ENCODE results near the gene CACNA1G.

Gene CACNA1G

DNA sequence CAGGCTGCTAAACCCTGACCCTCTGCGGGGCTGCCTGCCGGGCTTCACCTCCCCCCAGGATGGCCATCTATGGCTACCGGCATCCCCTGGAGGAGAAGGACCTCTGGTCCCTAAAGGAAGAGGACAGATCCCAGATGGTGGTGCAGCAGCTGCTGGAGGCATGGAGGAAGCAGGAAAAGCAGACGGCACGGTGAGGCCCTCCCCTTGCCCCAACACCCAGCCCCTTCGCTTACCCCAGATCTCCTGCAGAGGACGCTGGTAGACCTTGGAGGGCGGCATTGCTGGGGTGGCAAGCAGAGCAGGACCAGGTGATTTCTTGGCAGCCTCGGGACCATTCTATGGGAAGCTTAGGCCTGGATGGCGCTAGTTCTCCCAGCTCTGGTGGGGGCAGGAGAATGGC is 98.7 kb downstream of the CACNA1G start:
- DNase-seq, result no peak

DNA sequence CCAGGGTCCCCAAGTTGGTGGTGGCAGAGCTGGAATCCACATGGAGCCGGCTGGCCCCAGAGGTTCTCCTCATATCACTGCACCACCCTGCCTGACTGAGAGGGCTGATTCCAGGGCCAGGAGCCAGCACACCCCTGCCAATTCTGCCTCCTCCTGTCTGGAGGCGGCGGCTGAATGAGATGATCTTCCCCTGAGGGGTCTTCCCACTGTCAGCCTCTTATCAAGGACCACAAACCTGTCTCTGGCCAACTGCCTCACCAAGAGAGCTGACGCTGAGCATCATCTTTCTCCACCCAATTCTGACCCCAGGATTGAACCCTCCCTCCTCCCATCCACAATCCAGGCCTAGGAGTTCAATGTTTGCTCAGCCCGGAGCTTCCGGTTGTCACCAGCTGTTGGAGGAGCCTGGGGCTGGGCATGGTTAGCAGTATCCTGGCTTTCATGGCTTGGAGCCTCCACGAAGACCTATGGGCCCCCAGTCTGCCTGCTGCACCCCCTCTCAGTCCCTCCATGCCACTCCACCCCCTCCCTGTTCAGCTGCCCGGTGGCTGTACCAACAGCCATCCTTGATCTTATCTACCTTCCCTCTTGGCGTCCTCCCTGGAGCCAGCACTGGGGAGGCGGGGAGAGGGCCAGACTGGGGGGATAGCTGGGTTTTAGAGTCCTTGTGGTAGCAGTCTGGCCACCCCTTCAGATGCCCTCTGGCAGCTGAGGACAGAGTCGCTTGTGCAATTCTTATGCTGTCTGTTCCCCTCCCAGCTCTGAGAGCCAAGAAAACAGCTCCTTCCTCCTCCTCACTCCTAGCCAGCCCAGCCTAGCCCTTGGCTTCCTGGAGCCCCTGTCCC is 99.7 kb downstream of the CACNA1G start:
- DNase-seq, result no peak

DNA sequence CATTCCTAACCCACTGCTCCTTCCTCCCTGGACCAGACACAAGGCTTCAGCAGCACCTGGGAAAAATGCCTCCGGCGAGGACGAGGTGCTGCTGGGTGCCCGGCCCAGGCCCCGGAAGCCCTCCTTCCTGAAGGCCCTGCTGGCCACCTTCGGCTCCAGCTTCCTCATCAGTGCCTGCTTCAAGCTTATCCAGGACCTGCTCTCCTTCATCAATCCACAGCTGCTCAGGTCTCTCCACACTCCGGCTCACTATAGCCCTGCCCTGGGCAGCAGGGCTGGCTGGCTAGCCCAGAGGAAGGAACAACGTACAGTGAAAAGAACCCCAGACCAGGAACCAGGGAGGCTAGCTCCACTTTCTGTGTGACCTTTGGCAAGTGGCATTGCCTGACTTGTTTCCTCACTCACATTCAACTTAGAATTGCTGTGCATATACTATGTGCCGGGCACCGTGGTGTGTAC is 100.4 kb downstream of the CACNA1G start:
- DNase-seq, result no peak

DNA sequence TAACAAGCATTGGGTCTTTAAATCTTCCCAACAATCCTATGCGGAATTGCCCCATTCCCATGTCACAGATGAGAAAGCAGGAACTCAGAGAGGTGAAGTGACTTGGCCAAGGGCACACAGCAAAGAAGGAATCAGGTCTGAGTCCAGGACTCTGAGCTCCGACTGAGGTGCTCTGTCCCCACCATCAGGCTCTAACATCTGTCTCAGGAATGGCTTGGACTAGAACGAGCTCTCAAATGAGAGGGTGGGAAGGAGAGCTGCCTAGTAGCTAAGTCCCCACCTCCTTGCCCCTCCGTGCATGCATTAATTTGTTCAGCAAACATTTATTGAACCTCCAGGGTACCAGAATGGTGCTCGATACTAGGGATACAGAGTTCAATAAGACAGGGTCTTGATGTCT is 100.8 kb downstream of the CACNA1G start:
- no peak for DNase-seq

DNA sequence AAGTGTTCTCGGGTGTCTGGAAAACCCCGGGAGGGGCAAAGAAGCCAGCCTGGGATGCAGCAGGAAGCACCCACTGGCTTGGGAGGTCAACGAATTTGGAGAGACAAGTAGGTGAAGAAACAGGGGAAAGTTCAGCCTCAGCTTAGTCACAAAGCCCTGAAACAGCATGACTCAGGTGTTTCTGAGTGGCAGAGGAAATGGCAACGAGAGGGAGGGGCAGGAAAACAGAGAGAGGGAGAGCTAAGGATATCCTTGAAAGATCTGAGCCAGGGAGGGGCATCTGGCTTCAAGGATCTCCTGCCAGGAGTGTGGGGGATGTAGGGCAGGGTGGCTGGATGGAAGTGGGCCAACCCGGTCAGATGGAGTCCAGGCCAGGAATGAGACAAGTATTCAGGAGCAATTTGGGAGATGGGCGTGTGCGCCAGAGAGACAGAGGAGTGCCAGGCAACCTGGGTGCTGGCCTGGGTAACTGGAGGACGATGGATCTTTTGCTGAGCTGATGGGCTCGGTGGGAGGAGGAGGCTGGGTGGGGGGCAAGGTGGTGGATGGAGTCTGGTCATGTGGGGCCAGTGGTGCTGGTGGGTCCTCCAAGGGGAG is 101.4 kb downstream of the CACNA1G start:
- DNase-seq, result peak; percentile 70

DNA sequence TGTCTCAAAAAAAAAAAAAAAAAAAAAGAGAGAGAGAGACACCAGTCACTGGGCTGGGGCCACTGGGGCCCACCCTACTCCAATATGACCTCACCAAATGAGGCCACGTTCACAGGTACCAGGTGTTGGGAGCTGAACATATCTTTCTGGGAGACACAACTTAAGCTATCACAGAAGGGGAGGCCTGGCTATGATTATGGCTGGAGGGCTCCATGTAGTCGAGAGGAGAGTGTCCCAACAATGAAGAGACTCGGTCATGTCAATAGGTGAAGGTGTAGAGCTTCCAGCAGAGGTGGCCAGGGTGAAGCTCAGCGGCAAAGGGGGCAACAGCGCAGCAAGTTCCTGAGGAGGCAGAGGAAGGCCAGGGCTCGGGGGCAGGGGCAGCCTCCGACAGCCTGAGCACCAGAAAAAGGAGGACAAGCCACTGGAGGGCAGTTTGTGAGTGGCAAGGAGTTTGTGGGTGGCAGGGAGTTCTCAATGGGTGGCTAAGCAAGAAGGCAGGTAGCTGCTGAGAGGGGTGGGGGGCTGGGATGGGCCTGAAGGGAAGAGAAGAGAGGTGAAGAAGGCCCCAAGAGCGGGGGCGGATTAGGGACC is 102.2 kb downstream of the CACNA1G start:
- no peak for DNase-seq

DNA sequence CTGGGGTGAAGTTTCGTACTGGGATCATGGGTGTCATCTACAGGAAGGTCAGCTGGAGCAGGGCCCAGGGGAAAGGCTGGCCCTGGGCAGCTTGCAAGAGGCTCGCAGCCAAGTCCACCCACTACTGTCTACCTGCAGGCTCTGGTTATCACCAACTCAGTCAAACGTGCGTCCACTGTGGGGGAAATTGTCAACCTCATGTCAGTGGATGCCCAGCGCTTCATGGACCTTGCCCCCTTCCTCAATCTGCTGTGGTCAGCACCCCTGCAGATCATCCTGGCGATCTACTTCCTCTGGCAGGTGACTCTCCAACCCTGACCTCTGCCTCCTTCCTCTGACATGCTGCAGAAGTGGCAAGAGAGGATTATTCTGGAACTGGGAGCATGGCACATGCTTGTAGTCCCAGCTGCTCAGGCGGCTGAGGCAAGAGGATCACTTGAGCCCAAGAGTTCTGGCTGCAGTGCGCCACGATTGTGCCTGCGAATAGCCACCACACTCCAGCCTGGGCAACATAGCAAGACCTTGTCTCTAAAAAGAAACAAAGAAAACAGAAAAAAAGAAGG is 103.4 kb downstream of the CACNA1G start:
- no peak for DNase-seq

DNA sequence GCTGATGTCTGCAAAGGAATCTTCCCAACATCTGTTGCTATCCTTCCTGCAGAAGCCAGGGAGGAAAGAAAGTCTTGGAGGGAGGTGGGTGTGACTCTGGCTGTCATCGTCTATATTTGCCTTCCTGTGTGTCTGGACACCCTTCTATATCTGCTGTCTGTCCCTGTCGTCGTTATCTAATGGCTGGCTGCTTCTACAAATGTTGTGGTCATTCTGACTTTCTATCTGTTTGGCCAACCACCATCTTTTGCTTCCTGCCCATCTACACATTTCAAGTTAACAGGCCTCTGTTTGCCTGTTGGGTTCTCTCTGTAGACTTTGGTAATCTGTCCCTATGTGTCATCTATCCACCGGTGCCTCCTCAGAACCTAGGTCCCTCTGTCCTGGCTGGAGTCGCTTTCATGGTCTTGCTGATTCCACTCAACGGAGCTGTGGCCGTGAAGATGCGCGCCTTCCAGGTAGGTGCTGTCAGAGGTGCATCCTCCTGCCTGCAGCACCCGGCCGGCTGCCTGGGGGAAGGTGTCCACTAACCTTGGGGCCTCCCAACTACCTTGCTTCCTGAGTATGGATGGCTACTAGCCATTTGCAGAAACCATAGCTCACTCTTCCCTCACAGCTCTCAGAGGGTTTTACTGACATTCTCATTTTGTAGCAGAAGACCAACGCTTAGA is 104.4 kb downstream of the CACNA1G start:
- DNase-seq, result no peak

DNA sequence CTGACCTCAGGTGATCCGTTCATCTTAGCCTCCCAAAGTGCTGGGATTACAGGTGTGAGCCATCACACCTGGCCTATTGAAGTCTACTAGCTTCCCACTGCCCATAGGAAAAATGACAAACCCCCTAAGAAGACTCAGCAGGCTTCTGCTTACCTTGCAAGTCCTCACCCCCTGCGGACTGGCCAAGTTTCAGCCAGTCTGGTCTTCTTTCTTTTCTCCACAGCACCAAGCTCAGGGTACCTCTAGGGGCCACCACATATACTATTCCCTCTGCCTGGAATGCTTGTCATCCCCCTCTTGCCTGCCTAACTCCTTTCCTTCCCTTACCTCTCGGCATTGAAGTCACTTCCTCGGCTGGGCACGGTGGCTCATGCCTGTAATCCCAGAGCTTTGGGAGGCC is 105.3 kb downstream of the CACNA1G start:
- no peak for DNase-seq

DNA sequence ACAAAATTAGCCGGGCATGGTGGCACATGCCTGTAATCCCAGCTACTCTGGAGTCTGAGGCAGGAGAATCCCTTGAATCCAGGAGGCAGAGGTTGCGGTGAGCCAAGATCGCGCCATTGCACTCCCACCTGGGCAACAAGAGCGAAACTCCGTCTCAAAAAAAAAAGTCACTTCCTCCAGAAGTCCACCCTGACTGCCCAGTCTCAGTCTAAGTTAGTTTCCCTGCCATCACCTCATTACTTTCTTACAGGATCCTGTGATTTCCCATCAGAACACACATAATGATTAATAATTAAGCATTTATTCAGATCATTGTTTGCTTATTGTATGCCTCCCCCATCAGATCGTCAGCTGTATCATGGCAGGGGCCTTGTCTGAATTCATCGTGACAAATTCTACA is 105.8 kb downstream of the CACNA1G start:
- DNase-seq, result no peak

DNA sequence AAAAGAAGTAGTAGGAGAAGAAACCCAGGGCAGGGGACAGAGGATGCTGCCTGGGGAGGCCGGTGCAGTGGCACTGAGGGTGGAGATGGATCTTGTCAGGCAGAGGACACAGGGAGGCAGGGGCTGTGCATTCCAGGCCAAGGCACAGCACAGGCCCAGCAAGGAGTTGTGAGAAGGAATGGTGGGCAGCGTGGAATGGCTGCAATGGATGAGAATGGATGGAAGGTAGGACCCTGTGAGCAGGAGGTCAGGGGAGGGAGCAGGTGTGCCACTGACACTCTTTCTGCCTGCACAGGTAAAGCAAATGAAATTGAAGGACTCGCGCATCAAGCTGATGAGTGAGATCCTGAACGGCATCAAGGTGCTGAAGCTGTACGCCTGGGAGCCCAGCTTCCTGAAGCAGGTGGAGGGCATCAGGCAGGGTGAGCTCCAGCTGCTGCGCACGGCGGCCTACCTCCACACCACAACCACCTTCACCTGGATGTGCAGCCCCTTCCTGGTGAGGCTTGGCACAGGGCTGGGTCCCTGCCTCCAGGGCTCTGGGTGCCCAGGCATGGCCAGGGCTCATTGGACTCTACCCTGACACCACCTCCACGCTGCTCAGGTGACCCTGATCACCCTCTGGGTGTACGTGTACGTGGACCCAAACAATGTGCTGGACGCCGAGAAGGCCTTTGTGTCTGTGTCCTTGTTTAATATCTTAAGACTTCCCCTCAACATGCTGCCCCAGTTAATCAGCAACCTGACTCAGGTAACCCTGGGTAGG is 106.9 kb downstream of the CACNA1G start:
- no peak for DNase-seq

DNA sequence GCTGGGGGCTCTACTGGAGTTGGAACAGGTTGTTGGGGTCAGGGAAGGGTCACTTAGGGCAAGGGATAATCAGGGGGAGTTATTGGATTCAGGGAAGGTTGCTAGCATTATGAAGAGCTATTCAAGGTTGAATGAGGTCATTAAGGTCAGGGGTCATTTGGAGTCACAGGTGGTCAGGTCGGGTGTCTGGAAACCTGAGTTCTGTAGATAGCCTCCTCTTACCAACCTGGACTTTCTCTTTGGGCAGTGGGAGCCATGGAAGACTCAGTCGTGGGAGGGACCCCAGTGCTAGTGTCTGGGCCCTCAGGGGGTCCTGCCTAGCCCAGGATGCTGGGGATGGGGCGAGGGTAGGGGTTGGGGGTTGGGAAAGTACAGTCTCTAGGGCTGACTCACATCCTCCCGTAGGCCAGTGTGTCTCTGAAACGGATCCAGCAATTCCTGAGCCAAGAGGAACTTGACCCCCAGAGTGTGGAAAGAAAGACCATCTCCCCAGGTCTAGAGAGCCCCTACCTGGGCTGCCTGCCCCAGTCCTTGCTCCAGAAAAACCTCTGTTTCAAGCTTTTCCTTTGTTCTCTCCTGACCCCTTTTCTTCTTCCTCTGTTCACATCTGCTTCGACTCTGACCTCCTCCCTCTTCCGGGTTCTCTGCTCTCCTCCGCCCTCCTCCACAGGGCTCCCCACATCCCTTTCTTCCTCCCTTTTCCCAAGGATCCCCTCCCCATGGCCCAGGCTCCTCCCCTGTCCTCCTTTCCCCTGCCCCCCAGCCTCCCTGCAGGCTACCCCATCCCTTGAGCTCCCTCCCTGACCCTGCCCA is 107.7 kb downstream of the CACNA1G start:
- no peak for DNase-seq

DNA sequence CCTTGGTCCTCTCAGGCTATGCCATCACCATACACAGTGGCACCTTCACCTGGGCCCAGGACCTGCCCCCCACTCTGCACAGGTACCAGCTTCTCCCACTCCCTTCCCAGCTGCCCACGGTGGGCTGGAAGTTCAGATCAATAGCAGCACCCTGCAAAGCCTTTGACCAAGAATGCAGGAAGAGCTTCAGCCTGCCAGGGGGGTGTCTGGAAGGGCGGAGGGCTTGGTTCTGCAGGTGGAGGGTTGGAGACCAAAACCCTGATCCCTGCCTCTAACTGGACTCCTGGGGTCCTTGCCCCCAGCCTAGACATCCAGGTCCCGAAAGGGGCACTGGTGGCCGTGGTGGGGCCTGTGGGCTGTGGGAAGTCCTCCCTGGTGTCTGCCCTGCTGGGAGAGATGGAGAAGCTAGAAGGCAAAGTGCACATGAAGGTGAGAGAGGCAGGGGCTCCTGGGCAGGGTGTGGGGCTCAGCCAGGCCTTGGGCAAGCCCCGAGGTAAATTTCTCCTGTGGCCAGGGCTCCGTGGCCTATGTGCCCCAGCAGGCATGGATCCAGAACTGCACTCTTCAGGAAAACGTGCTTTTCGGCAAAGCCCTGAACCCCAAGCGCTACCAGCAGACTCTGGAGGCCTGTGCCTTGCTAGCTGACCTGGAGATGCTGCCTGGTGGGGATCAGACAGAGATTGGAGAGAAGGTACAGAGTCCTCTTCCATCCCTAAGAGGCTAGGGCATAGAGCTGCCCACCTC is 108.5 kb downstream of the CACNA1G start:
- no peak for DNase-seq

DNA sequence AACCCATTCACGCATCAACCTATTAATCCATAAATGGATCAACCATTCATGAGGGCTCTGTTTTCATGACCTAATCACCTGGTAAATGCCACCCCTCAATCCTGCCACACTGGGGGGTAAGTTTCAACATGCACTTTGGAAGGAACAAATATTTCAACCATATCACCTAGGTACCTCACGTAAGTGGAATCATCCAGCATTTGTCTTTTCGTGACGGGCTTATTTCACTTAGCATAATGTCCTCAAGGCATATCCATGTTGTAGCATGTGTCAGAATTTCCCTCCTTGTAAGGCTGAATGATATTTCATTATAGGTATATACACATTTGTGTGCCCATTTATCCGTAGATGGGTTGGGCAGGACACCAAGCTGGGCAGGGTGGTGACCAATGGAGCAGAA is 111.6 kb downstream of the CACNA1G start:
- DNase-seq, result no peak

DNA sequence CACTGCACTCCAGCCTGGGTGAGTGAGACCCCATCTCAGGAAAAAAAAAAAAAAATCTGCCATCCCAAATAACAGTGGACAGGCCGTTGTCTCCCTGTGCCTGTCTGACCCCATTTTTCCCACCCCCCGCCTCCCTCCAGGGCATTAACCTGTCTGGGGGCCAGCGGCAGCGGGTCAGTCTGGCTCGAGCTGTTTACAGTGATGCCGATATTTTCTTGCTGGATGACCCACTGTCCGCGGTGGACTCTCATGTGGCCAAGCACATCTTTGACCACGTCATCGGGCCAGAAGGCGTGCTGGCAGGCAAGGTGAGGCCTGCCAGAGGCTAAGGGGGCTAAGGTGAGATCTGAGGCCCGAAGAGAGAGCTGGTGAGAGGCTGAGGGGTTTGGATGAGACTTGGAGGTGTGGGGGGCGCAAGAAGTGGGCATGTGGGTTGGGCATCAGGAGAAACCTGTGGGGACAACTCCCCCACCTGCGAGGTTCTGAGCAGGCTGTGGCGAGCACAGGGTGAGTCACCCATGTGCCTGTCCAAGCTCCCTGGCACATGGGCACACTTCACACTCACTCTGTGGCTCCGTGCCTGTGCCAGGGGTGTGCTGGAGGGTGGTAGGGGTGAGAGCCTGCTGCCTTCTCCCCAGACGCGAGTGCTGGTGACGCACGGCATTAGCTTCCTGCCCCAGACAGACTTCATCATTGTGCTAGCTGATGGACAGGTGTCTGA is 112.5 kb downstream of the CACNA1G start:
- DNase-seq, result no peak

DNA sequence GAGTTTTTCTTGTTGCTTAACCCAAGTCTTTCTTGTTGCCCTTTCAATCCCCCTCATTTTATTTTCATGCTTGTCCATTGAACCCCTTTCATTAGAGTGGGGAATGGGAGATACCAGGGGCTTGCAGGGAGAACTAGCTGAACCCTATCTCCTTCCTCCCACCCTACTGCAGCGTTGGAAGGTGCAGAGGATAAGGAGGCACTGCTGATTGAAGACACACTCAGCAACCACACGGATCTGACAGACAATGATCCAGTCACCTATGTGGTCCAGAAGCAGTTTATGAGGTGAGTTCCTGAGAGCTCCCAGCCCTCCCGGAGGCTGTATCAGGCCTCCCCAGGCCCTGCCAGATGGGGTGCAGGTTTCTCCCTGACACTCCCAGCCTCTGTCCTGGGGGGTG is 114.7 kb downstream of the CACNA1G start:
- no peak for DNase-seq

DNA sequence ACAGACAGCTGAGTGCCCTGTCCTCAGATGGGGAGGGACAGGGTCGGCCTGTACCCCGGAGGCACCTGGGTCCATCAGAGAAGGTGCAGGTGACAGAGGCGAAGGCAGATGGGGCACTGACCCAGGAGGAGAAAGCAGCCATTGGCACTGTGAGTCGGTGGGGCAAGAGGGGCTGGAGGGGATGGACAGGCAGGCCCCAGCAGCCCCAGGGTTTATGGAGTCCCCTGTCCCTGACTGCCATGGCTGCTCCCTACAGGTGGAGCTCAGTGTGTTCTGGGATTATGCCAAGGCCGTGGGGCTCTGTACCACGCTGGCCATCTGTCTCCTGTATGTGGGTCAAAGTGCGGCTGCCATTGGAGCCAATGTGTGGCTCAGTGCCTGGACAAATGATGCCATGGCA is 115.1 kb downstream of the CACNA1G start:
- no peak for DNase-seq

DNA sequence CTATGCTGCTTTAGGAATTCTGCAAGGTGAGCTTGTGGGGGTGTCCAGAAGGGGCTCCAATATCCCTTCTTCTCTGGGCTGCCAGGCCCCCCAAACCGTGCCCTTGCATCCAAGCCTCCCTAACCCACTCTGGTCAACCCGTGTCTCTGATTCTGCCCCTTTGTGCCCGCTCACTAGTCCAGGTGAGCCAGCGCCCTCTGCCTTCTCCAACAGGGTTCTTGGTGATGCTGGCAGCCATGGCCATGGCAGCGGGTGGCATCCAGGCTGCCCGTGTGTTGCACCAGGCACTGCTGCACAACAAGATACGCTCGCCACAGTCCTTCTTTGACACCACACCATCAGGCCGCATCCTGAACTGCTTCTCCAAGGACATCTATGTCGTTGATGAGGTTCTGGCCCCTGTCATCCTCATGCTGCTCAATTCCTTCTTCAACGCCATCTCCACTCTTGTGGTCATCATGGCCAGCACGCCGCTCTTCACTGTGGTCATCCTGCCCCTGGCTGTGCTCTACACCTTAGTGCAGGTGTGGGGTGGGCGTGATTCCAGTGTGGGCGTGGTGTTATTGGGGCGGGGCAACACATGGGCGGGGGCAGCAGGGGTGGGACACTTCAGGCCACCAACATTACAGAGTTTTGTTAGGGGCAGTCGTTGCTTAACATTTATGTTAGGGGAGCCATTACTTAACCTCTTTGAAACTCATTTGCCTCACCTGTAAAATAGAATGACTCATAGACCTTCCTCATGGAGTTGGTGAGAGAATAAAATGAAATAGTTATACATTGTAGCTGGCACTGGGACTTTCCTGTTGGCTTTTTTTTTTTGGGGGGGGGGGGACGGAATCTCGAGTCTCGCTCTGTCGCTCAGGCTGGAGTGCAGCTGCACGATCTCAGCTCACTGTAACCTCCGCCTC is 115.8 kb downstream of the CACNA1G start:
- DNase-seq, result no peak
